Left renal cortex interstitium (tissue), 4 donors: ENCODE measurements around the gene CARS2. TPM values are rescaled to one million over a fixed set of nuclear protein-coding genes. Genes with fewer than 3 reads are reported as not detected.
"Not testable (repeated sequence)": the region's sequence is repeated elsewhere in the genome, so short reads cannot be mapped to it uniquely, and the experiment has no call there.

Experiments used
- DNase-seq, 4 donors: peaks; one replicate each; pipeline ENCODE4 v3.0.0-alpha.2; 2013; ENCODE audit warnings: low read depth in 4 of 4, low spot score in 2 of 4, missing footprints in 1 of 4
- polyA plus RNA-seq, 4 donors: library from polyadenylated mRNA; unstranded; fragments of 120-200 nt; gene quantifications; one replicate each; pipeline ENCODE4 v1.2.1, GENCODE V29; 2013; ENCODE audit not compliant: insufficient read length in 4 of 4

Gene CARS2
- polyA plus RNA-seq, 4 donors: 56.0 to 87.1 (median 76.0) TPM

GRCh38 chr13:110684388-110685056 is 21.4 kb downstream of the CARS2 start:
- DNase-seq: no peak

- DNase-seq: no peak
These were observed 22.0 kb downstream of the CARS2 start for GRCh38 chr13:110683921-110684320.

GRCh38 chr13:110683203-110683883 is 22.6 kb downstream of the CARS2 start:
- DNase-seq: no peak

GRCh38 chr13:110682746-110683145 is 23.2 kb downstream of the CARS2 start:
- no peak for DNase-seq

GRCh38 chr13:110681868-110682550 is 23.9 kb downstream of the CARS2 start:
- no peak for DNase-seq

- no peak for DNase-seq
These were observed 25.1 kb downstream of the CARS2 start for GRCh38 chr13:110680852-110681251.

- no peak for DNase-seq
These were observed 28.0 kb downstream of the CARS2 start for GRCh38 chr13:110677731-110678545.

- no peak for DNase-seq
These were observed 29.0 kb downstream of the CARS2 start for GRCh38 chr13:110676595-110677587.

GRCh38 chr13:110669814-110670213 is 36.1 kb downstream of the CARS2 start:
- not testable (repeated sequence) for DNase-seq

- no peak for DNase-seq
These were observed 36.9 kb downstream of the CARS2 start for GRCh38 chr13:110669036-110669435.

- no peak for DNase-seq
These were observed 39.7 kb downstream of the CARS2 start for GRCh38 chr13:110666255-110666533.

GRCh38 chr13:110665491-110666254 is 40.2 kb downstream of the CARS2 start:
- no peak for DNase-seq

GRCh38 chr13:110664673-110665072 is 41.2 kb downstream of the CARS2 start:
- no peak for DNase-seq

- DNase-seq: no peak
These were observed 41.9 kb downstream of the CARS2 start for GRCh38 chr13:110664041-110664440.

GRCh38 chr13:110663491-110663890 is 42.4 kb downstream of the CARS2 start:
- DNase-seq: no peak

- no peak for DNase-seq
These were observed 43.0 kb downstream of the CARS2 start for GRCh38 chr13:110662777-110663443.

GRCh38 chr13:110662091-110662490 is 43.8 kb downstream of the CARS2 start:
- DNase-seq: no peak

- no peak for DNase-seq
These were observed 44.7 kb downstream of the CARS2 start for GRCh38 chr13:110661256-110661655.
